GM23248 (cell line): ENCODE data around the gene TFAP2E. TPM values are rescaled to one million over a fixed set of nuclear protein-coding genes. Genes with fewer than 3 reads are reported as not detected.
A peak's percentile ranks its signal among the peaks of the same experiment; 100 is the strongest.

ENCODE experiments used
- DNase-seq: peaks from one replicate; pipeline ENCODE4 v3.0.0-alpha.2; 2015
- H2AFZ ChIP-seq: fragments of 200-600 bp; sonication (generic); 2 replicates; pipeline ENCODE4 v1.6.1; 2016; ENCODE audit warnings: antibody characterized with exemption
- H3F3A ChIP-seq: fragments of 200-600 bp; sonication (generic); 2 replicates; pipeline ENCODE4 v1.6.1; 2016; ENCODE audit warnings: mild to moderate bottlenecking, antibody characterized with exemption, mixed run types; ENCODE audit not compliant: insufficient read depth
- H3K27ac ChIP-seq: fragments of 200-600 bp; sonication (generic); 2 replicates; pipeline ENCODE4 v1.5.1; 2016; ENCODE audit warnings: mild to moderate bottlenecking
- H3K27me3 ChIP-seq: fragments of 200-600 bp; sonication (generic); replicated peaks from 2 replicates; pipeline ENCODE4 v1.6.1; 2016; ENCODE audit warnings: mild to moderate bottlenecking; ENCODE audit not compliant: insufficient read depth
- H3K36me3 ChIP-seq: fragments of 200-600 bp; sonication (generic); 2 replicates; pipeline ENCODE4 v1.6.1; 2016; ENCODE audit warnings: low read depth, mild to moderate bottlenecking
- H3K4me1 ChIP-seq: fragments of 200-600 bp; sonication (generic); 2 replicates; pipeline ENCODE4 v1.6.1; 2016; ENCODE audit warnings: mild to moderate bottlenecking; ENCODE audit not compliant: insufficient read depth
- H3K4me2 ChIP-seq: fragments of 200-600 bp; sonication (generic); one replicate; pipeline ENCODE4 v1.6.1; 2016; ENCODE audit warnings: mild to moderate bottlenecking; ENCODE audit not compliant: unreplicated experiment
- H3K4me3 ChIP-seq: fragments of 200-600 bp; sonication (generic); 2 replicates; pipeline ENCODE4 v1.5.1; 2016; ENCODE audit warnings: mild to moderate bottlenecking
- H3K79me2 ChIP-seq: fragments of 200-600 bp; sonication (generic); 2 replicates; pipeline ENCODE4 v1.6.1; 2016; ENCODE audit warnings: mild to moderate bottlenecking; ENCODE audit not compliant: insufficient read depth
- H3K9ac ChIP-seq: fragments of 200-600 bp; sonication (generic); 2 replicates; pipeline ENCODE4 v1.6.1; 2016; ENCODE audit warnings: mild to moderate bottlenecking
- H3K9me2 ChIP-seq: fragments of 200-600 bp; sonication (generic); 2 replicates; pipeline ENCODE4 v1.6.1; 2016; ENCODE audit warnings: mixed run types, mild to moderate bottlenecking, moderate library complexity; ENCODE audit not compliant: insufficient read depth
- H3K9me3 ChIP-seq: fragments of 200-600 bp; sonication (generic); one replicate; pipeline ENCODE4 v1.6.1; 2017; ENCODE audit warnings: low read depth
- H4K20me1 ChIP-seq: fragments of 200-600 bp; sonication (generic); 2 replicates; pipeline ENCODE4 v1.6.0; 2016; ENCODE audit not compliant: insufficient read depth
- EZH2 ChIP-seq: fragments of 200-600 bp; sonication (generic); IDR thresholded peaks from 2 replicates; pipeline ENCODE4 v1.6.1; 2018; ENCODE audit warnings: antibody characterized with exemption, mild to moderate bottlenecking; ENCODE audit not compliant: insufficient read depth, poor library complexity, severe bottlenecking
- EZH2phosphoT487 ChIP-seq: fragments of 200-600 bp; sonication (generic); IDR thresholded peaks from 2 replicates; pipeline ENCODE4 v1.6.1; 2018; ENCODE audit warnings: antibody characterized with exemption, moderate library complexity, mild to moderate bottlenecking, low read depth; ENCODE audit not compliant: insufficient read depth
- WGBS, 2 experiments: methylation state at CpG; one replicate each; pipeline ENCODE4 v1.1.6; 2015 to 2017; ENCODE audit warnings: low lambda C conversion rate in 2 of 2, low coverage in 1 of 2; ENCODE audit errors: missing lambda C conversion rate in 2 of 2; 5-methylcytosine and 5-hydroxymethylcytosine counted together
- in situ Hi-C: fragments of 300-500 bp; cut with MboI; formaldehyde crosslinking; loops from 2 replicates; pipeline ENCODE4 v1.15.0; 2020
- polyA plus RNA-seq: library from polyadenylated mRNA; unstranded; fragments of >200 nt; fragmentation: Nextera tagmentation; extraction: Ambion mirVana; gene quantifications from 2 replicates; pipeline ENCODE4 v1.2.1, GENCODE V29; 2016
- total RNA-seq: library from RNA; depleted of rRNA; stranded (reverse); fragments of >200 nt; shearing (Covaris generic); gene quantifications from 2 replicates; pipeline ENCODE4 v1.2.3, GENCODE V29; 2014

The TFAP2E gene
- total and polyA plus RNA-seq, 2 experiments from 2014 or later = 0.18 TPM; not detected in 1

DNA sequence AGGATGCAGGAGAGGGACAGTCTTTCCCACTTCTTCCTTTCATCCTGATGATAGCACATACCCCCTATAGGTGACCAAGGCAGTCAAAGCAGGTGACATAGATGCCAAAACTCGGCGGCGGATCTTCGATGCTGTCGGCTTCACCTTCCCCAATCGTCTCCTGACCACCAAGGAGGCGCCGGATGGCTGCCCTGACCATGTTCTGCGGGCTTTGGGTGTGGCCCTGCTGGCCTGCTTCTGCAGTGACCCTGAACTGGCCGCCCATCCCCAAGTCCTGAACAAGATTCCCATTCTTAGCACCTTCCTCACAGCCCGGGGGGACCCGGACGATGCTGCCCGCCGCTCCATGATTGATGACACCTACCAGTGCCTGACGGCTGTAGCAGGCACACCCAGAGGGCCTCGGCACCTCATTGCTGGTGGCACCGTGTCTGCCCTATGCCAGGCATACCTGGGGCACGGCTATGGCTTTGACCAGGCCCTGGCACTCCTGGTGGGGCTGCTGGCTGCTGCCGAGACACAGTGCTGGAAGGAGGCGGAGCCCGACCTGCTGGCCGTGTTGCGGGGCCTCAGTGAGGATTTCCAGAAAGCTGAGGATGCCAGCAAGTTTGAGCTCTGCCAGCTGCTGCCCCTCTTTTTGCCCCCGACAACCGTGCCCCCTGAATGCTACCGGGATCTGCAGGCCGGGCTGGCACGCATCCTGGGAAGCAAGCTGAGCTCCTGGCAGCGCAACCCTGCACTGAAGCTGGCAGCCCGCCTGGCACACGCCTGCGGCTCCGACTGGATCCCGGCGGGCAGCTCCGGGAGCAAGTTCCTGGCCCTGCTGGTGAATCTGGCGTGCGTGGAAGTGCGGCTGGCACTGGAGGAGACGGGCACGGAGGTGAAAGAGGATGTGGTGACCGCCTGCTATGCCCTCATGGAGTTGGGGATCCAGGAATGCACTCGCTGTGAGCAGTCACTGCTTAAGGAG, 12.6 kb upstream of the TFAP2E start:
- H3K9me3 ChIP-seq = no peaks in the 10 kb centered on the region
- no peak for TF ChIP-seq EZH2phosphoT487
- no peak for TF ChIP-seq EZH2
- peaks cover 11% of the 10 kb centered on the region for H3F3A ChIP-seq
- H3K9ac ChIP-seq = no peak overlapping the region; the same call in 1 of the 2 replicates
- H3K9me2 ChIP-seq = no peaks in the 10 kb centered on the region
- H3K27ac ChIP-seq = no peak overlapping the region
- H3K4me2 ChIP-seq = no peak overlapping the region
- H2AFZ ChIP-seq = no peak overlapping the region
- 54 to 57% methylated on average over 44 of the region's 44 CpGs for WGBS, 2 experiments
- H4K20me1 ChIP-seq = no peaks in the 10 kb centered on the region
- peak; percentile 36 for DNase-seq
- no peaks in the 10 kb centered on the region for H3K36me3 ChIP-seq
- H3K4me1 ChIP-seq = peaks cover 9% of the 10 kb centered on the region
- no peaks in the 10 kb centered on the region for H3K27me3 ChIP-seq
- H3K4me3 ChIP-seq = no peak overlapping the region
- peaks cover 6% of the 10 kb centered on the region; the same call in 1 of the 2 replicates for H3K79me2 ChIP-seq
- in situ Hi-C loops = loop anchor here (5.0 kb wide), 1 partner anchor 108 kb away; no protein-coding TSS in a partner anchor

DNA sequence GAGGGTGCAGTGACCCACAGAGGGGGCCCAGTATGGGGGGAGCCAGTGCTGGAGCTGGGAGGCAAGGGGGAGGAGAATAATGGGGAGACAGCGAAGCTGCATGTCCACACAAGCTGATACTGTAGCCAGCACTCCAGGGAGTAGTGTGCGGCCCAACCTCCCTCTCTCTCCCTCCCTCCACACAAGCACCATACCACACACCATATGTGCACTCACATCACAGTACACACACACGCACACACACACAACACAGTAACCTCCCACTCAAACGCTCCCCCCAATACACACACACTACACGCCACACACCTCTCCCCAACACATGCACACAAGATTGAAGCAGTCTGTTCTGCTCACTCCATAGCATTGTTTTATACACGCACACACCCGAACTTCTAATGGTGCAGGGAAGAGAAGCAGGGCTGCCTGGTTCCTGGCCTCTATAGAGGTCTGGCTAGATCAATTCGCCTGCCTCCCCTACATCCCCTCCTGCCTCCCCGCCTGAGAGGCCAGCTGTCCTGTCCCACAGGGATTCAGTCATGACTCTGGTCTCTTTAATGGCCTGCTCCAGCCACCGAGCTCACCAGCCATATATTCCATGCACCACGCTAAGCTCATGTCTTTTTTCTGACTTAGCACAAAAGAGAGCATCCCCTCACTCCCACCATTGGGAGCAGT, 11.7 kb upstream of the TFAP2E start:
- no peaks in the 10 kb centered on the region for H3K9me2 ChIP-seq
- H3K36me3 ChIP-seq = no peaks in the 10 kb centered on the region
- H3F3A ChIP-seq = peaks cover 3% of the 10 kb centered on the region
- H3K27ac ChIP-seq = no peak overlapping the region
- H3K27me3 ChIP-seq = no peaks in the 10 kb centered on the region
- no peak overlapping the region for H3K9ac ChIP-seq
- TF ChIP-seq EZH2phosphoT487 = no peak
- no peak for TF ChIP-seq EZH2
- 88 to 91% methylated on average over 10 to 11 of the region's 11 CpGs for WGBS, 2 experiments
- peaks cover 1% of the 10 kb centered on the region for H3K4me1 ChIP-seq
- H3K4me3 ChIP-seq = no peak overlapping the region
- no peak overlapping the region for H3K4me2 ChIP-seq
- H3K9me3 ChIP-seq = no peaks in the 10 kb centered on the region
- no peak overlapping the region for H2AFZ ChIP-seq
- peaks cover 6% of the 10 kb centered on the region; the same call in 1 of the 2 replicates for H3K79me2 ChIP-seq
- H4K20me1 ChIP-seq = no peaks in the 10 kb centered on the region
- DNase-seq = no peak
- in situ Hi-C loops = loop anchor here (5.0 kb wide), 1 partner anchor 109 kb away; no protein-coding TSS in a partner anchor

DNA sequence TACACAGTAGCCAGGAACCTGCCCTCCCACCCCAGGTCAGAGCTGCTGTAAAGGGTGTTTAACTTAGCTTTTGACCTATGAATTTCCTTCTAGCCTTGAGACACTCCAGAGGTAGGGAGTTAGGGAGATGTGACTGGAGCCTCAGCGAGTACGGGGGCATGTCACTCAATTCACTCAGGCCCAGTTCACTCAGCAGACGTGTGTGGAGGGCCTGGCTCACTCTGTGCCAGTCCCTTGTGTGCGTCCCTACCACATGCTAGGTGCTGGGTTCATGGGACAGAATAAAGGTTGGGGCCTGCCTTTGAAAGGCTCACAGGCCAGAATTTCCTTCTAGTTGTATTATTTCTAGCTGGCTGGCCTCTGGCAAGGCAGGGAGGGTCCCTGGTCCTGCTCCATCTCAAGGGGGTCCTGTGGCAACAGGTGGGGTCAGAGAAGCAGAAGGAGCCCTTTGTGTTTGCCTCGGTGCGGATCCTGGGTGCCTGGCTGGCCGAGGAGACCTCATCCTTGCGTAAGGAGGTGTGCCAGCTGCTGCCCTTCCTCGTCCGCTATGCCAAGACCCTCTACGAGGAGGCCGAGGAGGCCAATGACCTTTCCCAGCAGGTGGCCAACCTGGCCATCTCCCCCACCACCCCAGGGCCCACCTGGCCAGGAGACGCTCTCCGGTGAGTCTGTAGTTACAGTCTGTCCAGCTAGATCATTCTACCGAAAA, 11.0 kb upstream of the TFAP2E start:
- in situ Hi-C loops = loop anchor here (5.0 kb wide), 1 partner anchor 110 kb away; no protein-coding TSS in a partner anchor

DNA sequence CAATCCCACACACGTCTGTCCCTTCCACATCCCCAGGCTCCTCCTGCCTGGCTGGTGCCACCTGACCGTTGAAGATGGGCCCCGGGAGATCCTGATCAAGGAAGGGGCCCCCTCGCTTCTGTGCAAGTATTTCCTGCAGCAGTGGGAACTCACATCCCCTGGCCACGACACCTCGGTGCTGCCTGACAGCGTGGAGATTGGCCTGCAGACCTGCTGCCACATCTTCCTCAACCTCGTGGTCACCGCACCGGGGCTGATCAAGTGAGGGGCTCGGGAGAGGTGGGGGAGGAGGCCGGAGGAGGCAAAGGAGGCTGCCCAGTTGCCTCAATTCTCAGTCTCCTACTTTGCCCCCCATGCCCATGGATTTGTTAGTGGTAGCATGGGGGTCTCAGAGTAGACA, 9.9 kb upstream of the TFAP2E start:
- Histone ChIP-seq H3K4me2 (no peak overlapping the region), H3K27me3 (no peaks in the 10 kb centered on the region), H3K27ac (no peak overlapping the region), H3K9me2 (no peaks in the 10 kb centered on the region), H3K79me2 (peaks cover 1% of the 10 kb centered on the region; the same call in 1 of the 2 replicates), H3K9ac (no peak overlapping the region), H3F3A (no peaks in the 10 kb centered on the region), H3K9me3 (no peaks in the 10 kb centered on the region), H2AFZ (no peak overlapping the region), H4K20me1 (no peaks in the 10 kb centered on the region), H3K4me1 (no peaks in the 10 kb centered on the region; the same call in 1 of the 2 replicates), H3K36me3 (no peaks in the 10 kb centered on the region), H3K4me3 (no peak overlapping the region)
- TF ChIP-seq EZH2phosphoT487 (no peak), EZH2 (no peak)
- DNase-seq = no peak
- WGBS, 2 experiments = 82 to 85% methylated on average over 12 of the region's 12 CpGs
- in situ Hi-C loops = loop anchor here (5.0 kb wide), 1 partner anchor 111 kb away; no protein-coding TSS in a partner anchor

More for the DNA sequence above, 11.0 kb upstream of the TFAP2E start:
- Histone ChIP-seq H3K9me3 (no peaks in the 10 kb centered on the region), H3K9me2 (no peaks in the 10 kb centered on the region), H4K20me1 (no peaks in the 10 kb centered on the region), H2AFZ (no peak overlapping the region), H3K27me3 (no peaks in the 10 kb centered on the region), H3F3A (no peaks in the 10 kb centered on the region), H3K36me3 (no peaks in the 10 kb centered on the region), H3K4me2 (no peak overlapping the region), H3K4me3 (no peak overlapping the region), H3K27ac (no peak overlapping the region), H3K4me1 (no peaks in the 10 kb centered on the region; the same call in 1 of the 2 replicates), H3K9ac (no peak overlapping the region), H3K79me2 (peaks cover 6% of the 10 kb centered on the region; the same call in 1 of the 2 replicates)
- DNase-seq = no peak
- WGBS, 2 experiments = 92 to 93% methylated on average over 15 of the region's 15 CpGs
- no peak for TF ChIP-seq EZH2phosphoT487
